ENCODE measurements around the gene GRIK3.

GRIK3 gene

DNA sequence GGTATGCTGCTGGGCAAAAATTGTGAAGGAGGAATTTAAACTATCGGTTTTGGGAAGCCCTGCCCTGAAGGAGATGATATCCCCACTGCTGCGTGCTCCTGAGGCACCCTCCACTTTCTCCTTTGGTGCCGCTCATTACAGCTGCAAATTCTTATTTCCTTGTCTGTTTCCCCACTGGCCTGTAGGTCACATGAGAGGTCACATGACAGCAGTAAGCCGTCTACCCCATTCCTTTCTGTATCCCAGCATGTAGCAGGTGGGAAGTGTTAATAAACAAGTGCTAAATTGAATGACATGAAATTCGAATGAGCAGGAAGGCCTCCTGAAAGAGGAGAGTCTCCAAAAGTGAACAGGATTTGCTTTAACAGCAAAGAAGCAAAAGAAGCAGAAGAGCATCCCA is 58.7 kb downstream of the GRIK3 start:
- no peak for DNase-seq

DNA sequence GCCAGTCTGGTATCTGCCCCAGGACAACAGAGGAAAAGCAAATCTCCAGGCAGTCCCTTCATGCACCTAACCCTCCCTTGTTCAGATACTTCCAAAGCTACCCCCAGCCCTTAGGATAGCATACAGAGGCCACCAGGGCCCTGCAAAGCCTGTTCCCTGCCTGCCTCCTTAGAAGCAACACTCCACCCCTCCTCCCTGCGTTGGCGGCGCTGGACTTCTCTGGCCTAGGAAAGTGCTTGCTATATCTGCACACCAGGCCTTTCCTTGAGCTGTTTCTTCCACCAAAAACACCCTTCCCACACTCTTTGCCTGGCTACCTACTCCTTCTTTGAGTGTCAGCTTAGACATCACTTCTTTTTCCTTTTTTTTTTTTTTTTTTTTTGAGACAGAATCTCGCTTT is 61.3 kb downstream of the GRIK3 start:
- no peak for DNase-seq

DNA sequence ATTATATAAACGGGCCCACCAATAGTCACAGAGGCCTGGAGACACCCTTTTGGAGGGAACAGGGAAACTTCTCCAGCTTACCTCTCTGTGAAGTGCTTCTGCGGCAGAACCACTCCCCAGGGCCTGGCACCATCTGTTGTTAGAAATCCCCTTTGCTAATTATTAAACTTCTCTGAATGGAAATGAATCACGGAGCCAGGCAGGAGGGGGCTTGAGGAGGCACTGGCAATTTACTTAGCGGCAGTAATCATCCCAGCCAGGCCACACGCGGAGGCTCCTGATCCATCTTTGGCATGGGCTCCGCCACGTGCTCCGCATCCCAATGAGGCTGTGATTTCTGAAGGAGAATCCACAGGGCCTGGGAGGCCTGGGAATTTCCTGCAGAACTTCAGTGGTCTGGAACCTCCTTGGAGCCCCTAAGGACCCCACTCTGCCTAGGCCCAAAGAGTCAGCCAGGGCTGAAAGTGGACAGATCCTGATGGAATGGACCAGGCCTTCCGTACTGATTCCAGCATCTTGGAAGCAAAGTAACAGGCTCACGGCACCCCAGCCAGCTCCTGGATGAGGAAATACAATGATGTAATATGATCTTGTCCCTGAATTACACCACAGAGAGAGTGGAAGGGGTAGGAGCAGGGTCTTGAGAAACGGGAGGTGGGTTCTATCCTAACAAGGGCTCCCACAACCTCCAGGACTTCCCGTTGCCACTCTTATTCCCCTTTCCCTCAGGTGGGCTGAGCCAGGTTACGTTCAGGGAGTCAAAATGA is 62.3 kb downstream of the GRIK3 start:
- no peak for DNase-seq

DNA sequence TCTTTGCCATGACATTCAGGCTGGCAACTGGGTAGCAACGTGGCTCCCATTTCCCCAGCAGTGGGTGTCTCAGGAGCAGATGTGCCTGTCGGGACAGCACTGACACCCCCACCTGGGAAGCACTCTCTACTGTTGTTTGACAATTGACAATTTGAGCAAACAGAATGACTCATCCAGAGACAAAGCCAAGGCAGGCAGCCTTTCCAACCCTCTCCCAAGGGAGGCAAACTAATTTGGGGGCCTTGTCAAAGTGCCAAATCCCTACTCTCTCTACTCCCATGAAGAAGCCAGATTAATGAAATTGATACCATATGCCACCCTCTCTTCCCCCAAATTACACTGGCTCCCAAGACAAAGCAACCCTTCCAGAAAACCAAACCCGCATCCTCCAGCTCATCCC is 65.6 kb downstream of the GRIK3 start:
- DNase-seq = no peak

DNA sequence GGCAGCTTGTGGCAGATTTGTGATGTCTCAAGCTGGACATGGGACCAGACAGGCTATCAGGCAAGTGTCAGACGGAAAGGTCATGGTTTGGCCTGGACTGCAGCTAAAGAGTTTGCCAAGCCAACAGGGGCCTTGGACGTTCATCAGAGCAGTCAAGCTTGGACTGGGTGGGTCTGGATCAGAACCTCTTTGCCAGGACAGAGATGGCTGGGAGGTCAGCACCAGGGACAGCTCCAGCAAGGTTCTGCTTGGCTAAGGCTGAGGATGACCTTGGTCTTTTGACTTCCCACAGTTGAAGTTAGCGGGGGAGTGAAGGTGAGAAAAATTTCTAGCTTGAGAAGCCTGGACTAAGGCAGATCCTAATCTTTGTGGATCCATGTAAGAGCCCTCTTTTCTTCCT is 68.1 kb downstream of the GRIK3 start:
- peak; percentile 75 for DNase-seq

DNA sequence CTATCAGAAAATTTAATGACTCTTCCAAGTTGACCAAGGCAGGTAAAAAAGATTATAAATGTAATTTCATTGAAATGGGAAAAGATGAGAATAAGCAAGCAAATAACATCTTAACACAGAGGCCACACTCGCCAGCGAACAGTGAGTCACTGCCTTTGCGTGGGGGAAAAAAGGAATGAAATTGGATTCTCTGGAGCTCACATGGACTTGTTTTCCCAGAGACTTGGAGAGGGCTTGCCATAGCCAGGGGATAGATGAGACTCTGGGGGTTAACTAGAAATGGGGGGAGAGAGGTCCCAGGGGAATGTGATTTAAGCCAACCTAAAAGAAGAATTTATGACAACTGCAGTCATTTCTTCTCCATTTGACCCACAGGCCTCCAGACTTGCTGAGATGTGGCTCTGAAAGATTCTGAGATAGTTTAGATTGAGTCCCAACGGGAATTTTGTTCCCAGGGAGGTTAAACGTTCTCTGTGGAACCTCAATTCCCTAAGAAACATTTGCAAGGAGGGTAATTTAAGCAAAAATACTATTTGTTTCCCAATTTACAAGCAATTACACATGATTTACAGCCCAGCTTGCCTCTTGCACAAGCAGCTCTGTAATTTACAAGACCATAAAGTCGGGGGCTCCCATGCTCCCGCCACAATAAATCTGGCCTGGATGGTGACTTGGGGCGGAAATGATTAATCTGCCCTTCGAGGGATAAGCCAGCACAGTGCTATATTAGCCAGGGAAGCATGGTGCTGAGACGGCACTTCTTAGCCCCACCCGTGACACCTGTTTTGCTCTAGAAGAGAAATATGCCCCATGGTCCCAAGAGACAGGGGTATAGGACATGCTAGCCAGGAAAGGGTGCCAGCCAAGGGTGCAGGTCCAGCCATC is 68.8 kb downstream of the GRIK3 start:
- DNase-seq = no peak

DNA sequence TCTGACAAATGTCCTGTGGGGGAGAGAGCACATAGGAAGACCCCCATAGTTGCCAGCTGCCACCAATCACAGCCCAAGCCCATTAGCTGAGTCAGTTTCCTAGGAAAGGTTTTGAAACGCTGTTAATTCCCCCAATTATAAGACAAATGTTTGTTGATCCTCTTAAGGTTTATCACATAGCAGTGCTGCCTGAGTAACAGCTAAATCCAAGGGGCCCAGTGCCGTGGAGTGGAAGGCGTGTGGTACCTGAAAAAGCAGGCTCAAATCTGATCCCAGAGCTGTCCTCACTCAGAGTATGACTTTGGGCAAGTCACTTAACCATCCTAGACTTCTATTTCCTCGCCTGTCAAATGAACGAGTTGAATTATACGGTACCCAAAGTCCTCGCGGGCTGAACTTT is 69.5 kb downstream of the GRIK3 start:
- DNase-seq = no peak

DNA sequence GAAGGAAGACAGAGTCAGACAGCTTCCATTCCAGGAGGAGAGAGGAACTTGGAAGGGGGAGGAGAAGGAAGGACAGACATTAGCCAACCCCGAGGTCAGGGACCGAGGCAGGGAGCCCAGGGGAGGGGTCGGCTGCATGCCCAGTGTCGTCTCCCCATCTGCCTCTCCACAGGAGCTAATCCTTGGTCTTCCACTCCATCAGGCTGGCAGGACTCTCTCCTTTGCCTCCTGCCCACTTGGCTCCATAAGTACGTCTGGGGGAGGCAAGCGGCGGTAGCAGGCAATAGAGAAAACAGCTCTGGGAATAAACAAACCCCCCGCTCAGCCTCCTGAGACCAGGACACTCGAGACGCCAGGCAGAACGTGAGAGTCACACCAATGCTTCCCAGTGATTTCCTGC is 71.3 kb downstream of the GRIK3 start:
- no peak for DNase-seq

DNA sequence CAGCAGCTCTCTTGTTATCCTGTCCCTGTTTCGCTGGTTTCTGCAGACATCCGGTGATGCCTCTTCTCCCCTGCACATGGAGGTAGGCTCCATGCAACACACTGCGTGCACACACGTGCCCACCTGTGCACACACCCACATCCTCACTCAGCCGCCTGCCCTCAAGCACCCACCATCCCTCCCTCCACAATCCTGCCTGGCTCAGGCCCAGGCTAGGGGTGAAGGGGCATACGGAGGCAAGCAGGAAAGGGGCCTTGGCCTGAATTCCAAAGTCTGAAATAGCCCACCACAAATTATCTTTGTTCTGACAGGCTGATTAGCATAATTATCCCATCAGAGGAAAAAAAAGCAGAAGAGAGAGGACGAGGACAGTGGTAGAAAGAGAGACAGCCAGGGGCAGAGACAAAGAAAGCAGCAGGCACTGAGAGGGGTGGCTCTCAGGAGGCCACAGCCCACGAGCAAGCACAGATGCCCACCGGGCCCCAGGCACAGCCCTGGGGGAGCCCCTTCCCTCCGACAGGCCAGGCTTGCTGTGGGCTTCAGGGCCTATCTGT is 73.2 kb downstream of the GRIK3 start:
- DNase-seq = no peak

DNA sequence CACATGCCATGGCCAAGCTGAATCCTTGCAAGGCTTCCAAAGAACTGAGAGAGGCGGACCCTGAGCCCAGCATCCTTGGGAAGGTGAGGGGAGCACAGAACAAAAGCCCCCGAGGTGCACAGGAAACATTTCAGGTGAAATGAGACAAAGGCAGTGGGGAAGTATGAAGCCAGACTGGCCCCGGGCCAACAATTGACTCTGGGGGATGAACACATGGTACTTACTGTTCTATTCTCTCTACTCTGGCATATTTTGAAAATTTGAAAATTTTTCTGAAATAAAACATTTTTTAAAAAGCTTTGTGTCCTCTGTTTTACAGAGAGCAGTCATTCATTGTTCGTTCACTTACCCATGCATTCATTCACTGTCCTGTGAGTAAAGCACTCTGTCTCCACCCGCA is 77.7 kb downstream of the GRIK3 start:
- no peak for DNase-seq

DNA sequence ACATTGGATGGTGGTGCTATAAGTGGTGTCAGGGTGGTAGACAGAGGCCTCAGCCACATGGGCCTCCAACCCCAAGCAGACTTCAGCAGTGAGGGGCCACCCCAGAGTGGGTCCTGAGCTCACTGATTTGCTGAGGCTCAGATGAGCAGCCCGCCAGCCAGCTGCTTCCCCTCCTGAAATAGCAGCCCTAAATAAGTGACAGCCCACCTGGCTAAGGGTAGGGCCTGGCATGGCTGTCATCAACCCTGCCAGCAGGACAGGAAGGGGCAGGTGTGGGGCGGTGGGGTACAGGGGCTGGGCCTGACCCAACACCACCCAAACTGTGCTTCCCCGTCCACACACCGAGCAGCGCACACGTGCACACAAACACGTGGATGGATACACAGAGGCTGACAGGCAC is 79.3 kb downstream of the GRIK3 start:
- no peak for DNase-seq

DNA sequence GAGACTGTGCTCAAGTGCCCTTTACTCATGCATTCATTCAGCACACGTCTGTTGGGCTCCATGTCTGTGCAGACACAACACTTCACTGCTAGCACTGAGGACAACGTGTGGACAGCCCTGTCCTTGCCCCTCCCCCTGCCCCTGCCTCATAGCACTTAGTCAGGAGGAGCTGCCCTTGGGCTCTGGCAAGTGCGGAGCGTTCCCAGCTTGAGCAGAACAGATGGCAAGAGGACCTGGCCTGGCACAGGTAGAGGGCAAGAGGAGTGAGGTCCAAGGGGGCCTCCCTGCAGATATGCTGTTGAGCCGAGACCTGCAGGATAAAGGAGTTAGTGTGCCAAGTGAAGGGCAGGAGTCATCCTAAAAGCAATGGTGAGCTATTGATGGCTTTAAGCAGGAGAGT is 81.3 kb downstream of the GRIK3 start:
- no peak for DNase-seq

DNA sequence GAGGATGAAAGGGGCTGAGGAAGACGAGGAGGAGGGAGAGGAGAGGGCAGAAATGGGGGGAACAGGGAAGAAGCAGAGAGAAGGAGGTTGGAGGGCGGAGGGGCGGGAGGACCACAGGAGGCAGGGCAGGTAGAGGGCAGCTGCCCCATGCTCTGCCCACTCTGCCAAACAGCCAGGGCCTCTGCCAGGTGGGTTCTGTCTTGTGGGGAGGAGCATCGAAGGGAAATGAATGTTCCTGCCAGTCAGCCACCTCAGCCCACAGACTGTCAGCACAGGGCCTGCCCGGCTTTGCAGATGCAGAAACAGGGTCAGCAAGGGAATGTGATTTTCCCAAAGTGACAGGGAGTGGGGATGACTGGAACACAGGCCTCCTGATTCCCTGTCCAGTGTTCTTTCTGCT is 82.6 kb downstream of the GRIK3 start:
- no peak for DNase-seq

DNA sequence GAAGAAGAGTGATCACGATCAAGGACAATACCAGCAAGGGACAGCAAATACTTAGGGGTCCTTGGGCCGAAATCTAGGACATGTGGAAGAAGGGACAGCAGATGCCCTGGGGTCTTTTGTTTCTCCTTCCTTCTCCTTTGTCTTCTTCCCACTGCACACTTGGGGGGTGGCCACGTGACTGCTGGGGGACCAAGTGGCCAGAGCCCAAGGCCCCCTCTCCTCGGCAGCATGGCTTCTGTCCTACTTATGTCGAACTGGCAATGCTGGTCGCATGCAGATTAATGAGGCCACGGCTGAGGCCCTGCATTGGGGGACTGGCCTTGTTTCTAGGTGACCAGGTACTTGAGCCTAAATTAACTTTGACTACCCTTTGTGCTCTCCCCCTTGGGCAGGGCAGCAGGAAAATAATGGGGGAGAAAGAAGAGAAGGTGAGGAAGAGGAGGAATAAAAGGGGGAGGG is 83.0 kb downstream of the GRIK3 start:
- no peak for DNase-seq

DNA sequence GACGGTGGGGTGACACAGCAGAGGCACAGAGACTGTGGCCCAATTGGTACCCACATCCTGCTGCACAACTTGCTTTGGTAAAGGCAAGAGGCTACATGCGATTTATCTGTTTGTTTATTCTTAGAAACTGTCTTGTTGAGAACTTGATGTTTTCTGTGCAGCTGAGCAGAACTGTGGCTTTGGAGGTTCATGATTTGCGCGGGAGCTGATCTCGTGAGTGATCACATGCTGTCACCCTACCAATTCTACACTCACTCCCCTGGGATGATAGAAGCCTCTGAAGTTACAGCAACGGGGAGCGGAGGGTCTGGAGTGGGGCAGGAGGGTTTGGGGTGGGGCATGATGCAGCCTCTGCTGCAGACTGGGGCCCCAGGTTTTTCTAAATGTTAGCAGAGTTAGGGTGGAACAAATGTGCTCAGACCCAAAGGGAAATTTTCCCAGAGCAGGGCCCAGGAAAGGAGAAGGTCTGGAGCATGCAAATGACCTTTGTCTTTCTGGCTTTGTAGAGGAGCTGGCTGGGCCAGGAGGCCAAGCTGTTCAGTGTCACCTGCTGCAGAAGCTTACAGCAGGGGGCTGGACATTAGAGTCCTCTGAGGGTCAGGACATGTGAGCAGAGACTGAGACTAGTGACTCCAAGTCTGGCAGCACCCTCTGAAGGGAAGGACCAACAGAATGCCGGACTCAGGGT is 83.6 kb downstream of the GRIK3 start:
- DNase-seq = no peak

DNA sequence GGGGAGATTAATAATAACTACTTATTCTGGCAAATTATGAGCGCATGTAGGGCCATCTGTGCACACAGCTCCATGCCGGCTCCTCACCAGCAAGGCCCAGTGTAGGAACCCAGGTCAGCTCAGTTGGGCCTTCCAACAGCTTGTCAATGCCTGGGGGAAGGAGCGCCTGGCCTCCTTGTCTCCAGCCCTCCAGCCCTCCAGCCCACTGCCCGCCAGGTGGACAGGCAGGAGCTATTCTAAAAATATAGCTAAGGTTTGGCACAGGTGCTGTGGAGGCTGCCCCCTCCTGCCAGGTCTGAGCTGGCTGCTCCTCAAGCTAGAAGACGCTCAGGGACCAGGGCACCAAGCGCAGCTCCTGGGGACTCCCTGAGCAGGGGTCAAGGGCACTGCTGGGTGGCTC is 85.7 kb downstream of the GRIK3 start:
- no peak for DNase-seq

DNA sequence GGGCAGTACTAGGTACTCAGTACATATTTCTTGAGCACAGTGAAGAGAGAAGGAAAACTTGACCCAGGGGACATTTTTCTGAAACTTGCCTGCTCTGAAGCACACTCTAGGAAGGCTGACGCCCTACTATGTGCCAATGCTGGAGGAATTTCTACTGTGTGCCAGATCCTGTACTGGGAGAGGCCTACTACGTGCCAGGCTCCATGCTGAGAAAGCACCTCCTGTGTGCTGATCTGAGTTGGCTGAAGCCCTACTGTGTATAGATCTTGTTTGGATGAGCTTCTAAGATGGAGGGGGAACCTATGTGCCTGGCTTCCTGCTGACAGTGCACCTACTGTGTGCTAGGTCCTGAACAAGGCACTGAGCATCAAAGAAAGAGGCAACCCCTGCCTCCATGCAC is 86.2 kb downstream of the GRIK3 start:
- DNase-seq = no peak

DNA sequence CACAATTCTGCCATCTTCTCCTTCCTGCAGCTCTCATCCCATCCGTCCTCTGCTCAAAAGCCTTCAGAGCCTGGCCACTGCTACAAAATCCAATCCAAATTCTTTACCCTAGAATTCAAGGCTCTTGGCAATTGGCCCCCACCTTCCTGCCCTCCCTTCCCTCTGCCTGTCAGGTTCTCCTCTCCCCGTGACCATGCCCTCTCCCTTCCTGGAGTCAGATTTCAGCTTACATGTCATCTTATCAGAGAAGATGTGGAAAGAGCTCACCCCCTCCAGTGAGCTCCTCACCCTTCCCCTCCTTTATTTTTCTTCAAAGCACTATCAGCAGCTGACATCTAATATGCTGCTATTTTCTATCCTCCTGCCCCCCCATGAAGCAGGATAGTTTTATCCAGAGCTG is 86.9 kb downstream of the GRIK3 start:
- DNase-seq = no peak

DNA sequence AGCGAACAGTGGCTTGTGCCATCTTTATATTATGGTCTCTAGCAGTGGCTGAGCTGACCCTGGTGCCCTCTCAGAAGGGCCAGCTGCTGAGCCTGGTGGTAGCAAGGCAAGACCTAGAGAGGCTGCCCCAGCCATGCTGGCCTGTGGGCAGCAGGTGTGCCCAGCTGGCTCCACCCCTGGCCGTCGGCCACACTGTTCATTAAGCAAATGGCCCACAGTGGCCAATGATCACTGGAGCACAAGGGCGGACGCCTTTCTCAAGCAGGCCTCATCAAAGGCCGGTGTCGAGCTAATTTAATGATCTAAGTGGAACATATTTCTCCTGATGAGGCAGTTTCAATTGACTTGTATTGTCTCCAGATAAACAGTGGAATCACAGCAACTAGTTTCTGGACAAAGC is 89.4 kb downstream of the GRIK3 start:
- DNase-seq = no peak

DNA sequence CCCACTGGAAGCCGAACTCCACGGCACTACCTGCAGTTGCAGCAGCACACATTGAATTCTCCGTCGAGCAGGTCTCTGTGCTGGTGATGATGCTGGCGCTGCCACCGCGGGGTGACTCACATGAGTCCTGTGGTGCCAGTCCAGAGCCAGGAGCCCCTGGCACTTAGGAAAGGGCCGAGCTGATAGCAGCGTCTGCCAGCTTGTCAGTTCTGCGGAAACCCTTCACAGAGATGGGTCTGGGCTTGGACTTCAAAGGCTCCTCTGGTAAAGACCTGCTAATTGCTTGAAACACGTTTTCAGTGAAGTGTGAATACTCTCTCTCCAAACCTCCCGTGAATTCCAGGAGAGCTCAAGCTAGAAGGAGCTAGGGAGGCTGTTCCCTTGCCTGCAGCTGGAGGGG is 92.2 kb downstream of the GRIK3 start:
- no peak for DNase-seq

DNA sequence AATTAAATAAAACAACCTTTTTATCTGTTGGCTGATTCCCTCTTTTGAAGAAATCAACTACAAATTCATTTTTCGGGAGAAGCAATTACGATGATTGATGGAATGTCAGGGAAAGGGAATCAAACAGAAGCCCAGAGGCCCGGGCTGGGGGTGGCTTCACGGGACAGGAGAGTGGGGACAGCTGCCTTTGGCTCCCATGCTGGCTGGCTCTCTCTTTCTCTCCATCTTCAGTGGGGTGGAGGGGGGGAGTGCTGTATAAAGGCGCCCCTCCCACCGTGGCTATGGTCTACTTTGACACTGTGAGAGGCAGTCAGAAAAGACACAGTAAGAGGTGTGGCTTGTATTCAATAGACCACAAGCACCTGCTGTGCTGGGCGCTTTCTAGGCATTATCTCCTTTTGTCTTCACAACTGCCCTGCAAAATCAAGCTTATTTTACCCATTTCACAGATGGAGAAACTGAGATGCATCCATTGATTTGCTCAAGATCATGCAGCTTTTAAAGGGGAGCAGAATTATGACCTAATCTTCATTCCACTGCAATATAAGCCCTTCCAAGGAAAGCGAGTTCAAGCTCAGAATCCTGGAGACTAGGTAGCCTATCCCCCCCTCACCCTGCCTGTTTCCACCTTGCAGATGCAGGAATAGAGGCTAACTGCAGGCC is 92.9 kb downstream of the GRIK3 start:
- DNase-seq = no peak

DNA sequence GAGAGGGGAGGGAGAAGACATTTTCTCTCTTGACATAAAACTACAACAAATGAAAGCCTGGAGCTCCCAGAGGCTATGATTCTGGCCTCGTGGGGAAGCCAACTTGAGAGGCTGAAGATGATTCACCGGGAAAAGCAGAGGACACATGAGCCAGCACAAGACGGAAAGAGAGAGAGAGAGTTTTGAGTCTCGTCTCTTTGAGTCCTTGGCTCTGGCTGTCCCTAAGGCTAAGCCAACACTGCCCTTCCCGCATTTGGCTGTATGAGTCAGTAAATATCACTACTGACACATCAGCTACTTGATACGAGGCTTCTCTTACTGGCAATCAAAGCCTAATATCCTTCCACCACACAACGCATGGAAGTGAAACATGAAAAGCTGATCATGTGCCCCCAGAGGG is 95.5 kb downstream of the GRIK3 start:
- no peak for DNase-seq

DNA sequence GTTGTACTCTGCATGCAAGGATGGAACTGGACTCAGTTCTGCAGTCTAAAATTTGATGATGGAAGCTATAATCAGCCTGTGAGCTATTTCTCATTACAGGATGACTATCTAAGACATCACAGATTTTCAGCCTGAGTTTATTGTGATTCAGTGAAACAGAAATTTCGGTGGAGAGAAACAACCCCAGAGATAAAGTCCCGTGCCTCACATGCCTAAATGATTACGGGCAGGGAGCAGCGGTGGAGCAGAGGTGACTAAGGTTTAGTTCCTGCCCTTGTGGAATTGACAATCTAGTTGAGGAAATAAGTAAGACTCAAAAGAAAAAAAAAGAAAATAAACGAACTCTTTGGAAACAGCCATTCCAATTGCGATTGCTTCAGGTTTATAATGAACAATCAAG is 96.9 kb downstream of the GRIK3 start:
- DNase-seq = no peak
